Small intestine (tissue), 7 donors: Measurements from ENCODE around the gene SLFNL1. TPM values are rescaled to one million over a fixed set of nuclear protein-coding genes. Genes with fewer than 3 reads are reported as not detected.

Experiments
- DNase-seq, 2 donors: peaks; one replicate each; pipeline versions ENCODE4 v3.0.0 to v3.0.0-alpha.2; 2013
- FAIRE-seq: peaks from 2 replicates; lab custom pipeline; 2012; peaks lifted over from hg19 to GRCh38; lab: Jason Lieb, UNC
- H3K27ac ChIP-seq, 3 donors: one replicate each; pipeline ENCODE4 v1.5.1; 2013; ENCODE audit warnings: low read length in 2 of 3, mild to moderate bottlenecking in 2 of 3, control low read depth in 1 of 3, inconsistent platforms in 1 of 3, low read depth in 1 of 3, moderate library complexity in 1 of 3
- H3K27me3 ChIP-seq, 3 donors: one replicate each; pipeline ENCODE4 v1.6.1; 2013; ENCODE audit warnings: low read length in 3 of 3, inconsistent platforms in 1 of 3; ENCODE audit not compliant: control insufficient read depth in 3 of 3, insufficient read depth in 3 of 3
- H3K36me3 ChIP-seq, 3 donors: one replicate each; pipeline ENCODE4 v1.6.1; 2013; ENCODE audit warnings: low read length in 3 of 3, inconsistent platforms in 1 of 3, low read depth in 1 of 3, mild to moderate bottlenecking in 1 of 3, moderate library complexity in 1 of 3; ENCODE audit not compliant: control insufficient read depth in 3 of 3, insufficient read depth in 2 of 3
- H3K4me1 ChIP-seq, 3 donors: one replicate each; pipeline ENCODE4 v1.6.1; 2013; ENCODE audit warnings: low read length in 2 of 3, inconsistent platforms in 1 of 3, low read depth in 1 of 3, mild to moderate bottlenecking in 1 of 3, moderate library complexity in 1 of 3; ENCODE audit not compliant: control insufficient read depth in 3 of 3, insufficient read depth in 2 of 3
- H3K4me3 ChIP-seq, 3 donors: one replicate each; pipeline ENCODE4 v1.5.1; 2013; ENCODE audit warnings: low read length in 3 of 3, control low read depth in 1 of 3, inconsistent platforms in 1 of 3, low read depth in 1 of 3, mild to moderate bottlenecking in 1 of 3, moderate library complexity in 1 of 3
- H3K9me3 ChIP-seq, 2 donors: one replicate each; pipeline ENCODE4 v1.6.1; 2013; ENCODE audit warnings: low read depth in 1 of 2, low read length in 1 of 2; ENCODE audit not compliant: control insufficient read depth in 2 of 2, insufficient read depth in 1 of 2
- WGBS, 3 donors: extraction: QIAGEN DNeasy Blood & Tissue Kit; methylation state at CpG; one replicate each; pipeline ENCODE4 v1.1.7; 2013; 5-methylcytosine and 5-hydroxymethylcytosine counted together
- polyA plus RNA-seq, 4 donors: library from polyadenylated mRNA; stranded (reverse) in 3 of 4; unstranded in 1 of 4; fragments of 200-250 nt in 3 of 4; fragments of 120-200 nt in 1 of 4; gene quantifications; one replicate each; pipeline versions ENCODE4 v1.2.1 to v1.2.3, GENCODE V29; 2013
- donor health status: healthy with polysubstance abuse.
- donor health status: control.
- donor health status: control.
- donor health status: Bipolar disorder and iron deficiency.
- donor health status: healthy.

Gene SLFNL1
- polyA plus RNA-seq, 4 donors: 0.31 to 1.6 (median 0.77) TPM; not detected in 1

- Histone ChIP-seq H3K9me3 (no peaks in the 10 kb centered on the region), H3K36me3 (peaks cover 6 to 30% (median 10%) of the 10 kb centered on the region in 3 donors), H3K27ac (peak overlapping the region in 1 of 3 donors; percentile 86), H3K4me1 (peaks cover 0 to 55% (median 2%) of the 10 kb centered on the region in 3 donors), H3K27me3 (no peaks in the 10 kb centered on the region), H3K4me3 (no peak overlapping the region)
- 74 to 90% (median 84%) methylated on average over 9 of the region's 9 CpGs for WGBS, 3 donors
- FAIRE-seq (no peak), DNase-seq (peak; percentile 50 to 86)
Observed at GRCh38 chr1:40987439-40988276, 33.9 kb downstream of the SLFNL1 start.

DNA sequence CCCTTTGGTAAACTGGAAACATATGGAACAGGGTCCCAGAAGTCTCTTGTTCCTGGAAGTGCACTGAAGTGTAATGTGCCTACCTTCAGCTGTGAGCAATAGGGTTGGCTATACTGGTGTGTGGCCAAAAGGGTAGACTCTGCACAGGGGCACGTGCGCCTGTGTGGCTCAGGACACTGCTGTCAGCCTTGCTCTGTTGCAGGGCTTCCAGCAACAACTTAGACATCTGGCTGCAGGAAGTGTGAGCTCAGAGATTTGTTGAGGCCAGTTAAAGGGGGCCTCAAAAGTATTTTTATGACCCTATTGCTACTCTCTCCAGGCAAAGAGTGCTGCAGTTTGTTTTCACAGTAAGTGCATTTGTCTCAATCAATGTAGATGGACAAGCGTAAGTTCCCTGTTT lies 34.6 kb downstream of the SLFNL1 start:
- H3K27me3 ChIP-seq: no peaks in the 10 kb centered on the region
- WGBS, 3 donors: 90 to 96% (median 92%) methylated on average over 3 of the region's 3 CpGs
- H3K4me3 ChIP-seq: no peak overlapping the region
- FAIRE-seq (no peak), DNase-seq (peak in 1 of 2 donors; percentile 80)
- peak overlapping the region in 1 of 3 donors; percentile 80 for H3K27ac ChIP-seq
- no peaks in the 10 kb centered on the region for H3K9me3 ChIP-seq
- peaks cover 4 to 28% (median 7%) of the 10 kb centered on the region in 3 donors for H3K36me3 ChIP-seq
- peaks cover 0 to 59% (median 2%) of the 10 kb centered on the region in 3 donors for H3K4me1 ChIP-seq

GRCh38 chr1:40986328-40986783 lies 35.2 kb downstream of the SLFNL1 start:
- Histone ChIP-seq H3K27ac (peak overlapping the region in 1 of 3 donors; percentile 80), H3K36me3 (peaks cover 2 to 25% (median 7%) of the 10 kb centered on the region in 3 donors), H3K4me3 (no peak overlapping the region), H3K9me3 (no peaks in the 10 kb centered on the region), H3K27me3 (no peaks in the 10 kb centered on the region), H3K4me1 (peaks cover 0 to 65% (median 4%) of the 10 kb centered on the region in 3 donors)
- peak in 1 of 2 donors; percentile 15 for DNase-seq
- no peak for FAIRE-seq
- 96 to 97% (median 97%) methylated on average over 10 of the region's 10 CpGs for WGBS, 3 donors

GRCh38 chr1:40985875-40986274 lies 35.6 kb downstream of the SLFNL1 start:
- Histone ChIP-seq H3K9me3 (no peaks in the 10 kb centered on the region), H3K36me3 (peaks cover 0 to 25% (median 7%) of the 10 kb centered on the region in 3 donors), H3K4me1 (peaks cover 0 to 68% (median 4%) of the 10 kb centered on the region in 3 donors), H3K27me3 (no peaks in the 10 kb centered on the region), H3K27ac (peak overlapping the region in 1 of 3 donors; percentile 80), H3K4me3 (no peak overlapping the region)
- DNase-seq: no peak
- FAIRE-seq: no peak
- WGBS, 3 donors: 85 to 89% (median 87%) methylated on average over 3 of the region's 3 CpGs

DNA sequence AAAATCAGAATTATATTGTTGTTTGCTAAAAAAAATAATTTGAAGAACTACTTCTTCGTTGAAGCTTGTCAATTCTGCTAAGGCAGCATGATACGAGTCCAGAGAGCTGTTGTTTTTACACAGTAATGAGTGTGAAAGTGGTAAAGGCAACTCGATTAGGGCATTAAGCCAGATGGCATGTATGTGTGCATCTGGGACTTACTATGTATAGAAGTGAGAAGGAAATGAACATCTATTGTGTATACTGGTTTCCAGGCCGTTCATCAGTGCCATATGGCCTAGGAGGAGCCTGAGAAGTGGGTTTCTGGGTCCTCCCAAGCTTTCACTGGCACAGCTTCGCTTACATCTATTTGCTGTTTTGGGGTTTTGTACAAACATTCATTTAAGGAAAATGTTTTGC lies 36.4 kb downstream of the SLFNL1 start:
- peaks cover 0 to 22% (median 7%) of the 10 kb centered on the region in 3 donors for H3K36me3 ChIP-seq
- WGBS, 3 donors: 69 to 88% (median 79%) methylated on average over 5 of the region's 5 CpGs
- no peak for FAIRE-seq
- no peak for DNase-seq
- peaks cover 0 to 71% (median 4%) of the 10 kb centered on the region in 3 donors for H3K4me1 ChIP-seq
- no peaks in the 10 kb centered on the region for H3K27me3 ChIP-seq
- peak overlapping the region in 1 of 3 donors; percentile 80 for H3K27ac ChIP-seq
- no peaks in the 10 kb centered on the region for H3K9me3 ChIP-seq
- H3K4me3 ChIP-seq: no peak overlapping the region

- no peaks in the 10 kb centered on the region for H3K27me3 ChIP-seq
- WGBS, 3 donors: 94 to 95% (median 94%) methylated on average over 4 of the region's 4 CpGs
- no peak overlapping the region for H3K4me3 ChIP-seq
- FAIRE-seq (no peak), DNase-seq (peak in 1 of 2 donors; percentile 37)
- peaks cover 0 to 71% (median 4%) of the 10 kb centered on the region in 3 donors for H3K4me1 ChIP-seq
- H3K9me3 ChIP-seq: no peaks in the 10 kb centered on the region
- peak overlapping the region in 1 of 3 donors; percentile 80 for H3K27ac ChIP-seq
- H3K36me3 ChIP-seq: peaks cover 0 to 22% (median 7%) of the 10 kb centered on the region in 3 donors
Observed at GRCh38 chr1:40984531-40984930, 37.0 kb downstream of the SLFNL1 start.

GRCh38 chr1:40984066-40984465 lies 37.5 kb downstream of the SLFNL1 start:
- FAIRE-seq (no peak), DNase-seq (no peak)
- H3K27ac ChIP-seq: no peak overlapping the region
- H3K4me3 ChIP-seq: no peak overlapping the region
- no peaks in the 10 kb centered on the region for H3K27me3 ChIP-seq
- H3K4me1 ChIP-seq: peaks cover 0 to 70% (median 4%) of the 10 kb centered on the region in 3 donors
- H3K9me3 ChIP-seq: no peaks in the 10 kb centered on the region
- H3K36me3 ChIP-seq: peaks cover 0 to 19% (median 6%) of the 10 kb centered on the region in 3 donors
- WGBS, 3 donors: 84 to 95% (median 91%) methylated on average over 2 of the region's 2 CpGs

GRCh38 chr1:40983286-40983685 lies 38.2 kb downstream of the SLFNL1 start:
- Histone ChIP-seq H3K27me3 (no peaks in the 10 kb centered on the region), H3K4me1 (peaks cover 0 to 63% (median 4%) of the 10 kb centered on the region in 3 donors), H3K27ac (no peak overlapping the region), H3K36me3 (peaks cover 0 to 16% (median under 1%) of the 10 kb centered on the region in 3 donors), H3K9me3 (no peaks in the 10 kb centered on the region), H3K4me3 (no peak overlapping the region)
- DNase-seq (no peak), FAIRE-seq (no peak)
- WGBS, 3 donors: 96 to 100% (median 100%) methylated on average over 1 of the region's 1 CpG
